SK-N-SH (cell line): ENCODE data around the gene CD6. TPM values are rescaled to one million over a fixed set of nuclear protein-coding genes. Genes with fewer than 3 reads are reported as not detected.

Experiments
- CTCF ChIA-PET: fragments of 300-600, 350-600 bp; formaldehyde crosslinking; extraction: SDS; loops from one replicate; lab custom pipeline; 2021; lab: Yijun Ruan, JAX
- POLR2A ChIA-PET: fragments of 350-600 bp; sonication (Branson Sonifier 250); formaldehyde crosslinking; extraction: SDS; loops from one replicate; lab custom pipeline; 2020; ENCODE audit warnings: antibody characterized with exemption, inconsistent platforms; lab: Yijun Ruan, JAX
- DNase-seq: peaks from one replicate; pipeline ENCODE4 v3.0.0; 2012
- H2AFZ ChIP-seq: fragments of 200-600 bp; sonication (generic); 2 replicates; pipeline ENCODE4 v1.8.1; 2016; ENCODE audit warnings: antibody characterized with exemption, mild to moderate bottlenecking, low read depth
- H3F3A ChIP-seq: fragments of 200-600 bp; sonication (generic); replicated peaks from 2 replicates; pipeline ENCODE3; 2016; ENCODE audit warnings: antibody characterized with exemption, mild to moderate bottlenecking; ENCODE audit not compliant: insufficient read depth
- H3K27ac ChIP-seq, 2 experiments: fragments of 200-500 bp in 1 of 2; fragments of 200-600 bp in 1 of 2; sonication (Bioruptor generic) in 1 of 2; sonication (generic), shearing (Covaris generic) in 1 of 2; 2 replicates each; pipeline versions ENCODE4 v1.5.1 to v1.6.1; 2014 to 2016; ENCODE audit warnings: low read depth in 2 of 2, inconsistent platforms in 1 of 2, low read length in 1 of 2, mild to moderate bottlenecking in 1 of 2, mixed read lengths in 1 of 2
- H3K27me3 ChIP-seq: fragments of 200-600 bp; sonication (generic), shearing (Covaris generic); 2 replicates; pipeline ENCODE4 v1.6.1; 2016; ENCODE audit warnings: mixed run types; ENCODE audit not compliant: insufficient read depth
- H3K36me3 ChIP-seq, 2 experiments: fragments of 200-500 bp in 1 of 2; fragments of 200-600 bp in 1 of 2; sonication (Bioruptor generic) in 1 of 2; sonication (generic) in 1 of 2; replicated peaks in 1 of 2; 2 replicates each; pipeline versions ENCODE3 to v1.5.1; 2014 to 2016; ENCODE audit warnings: low read length in 1 of 2, mild to moderate bottlenecking in 1 of 2; ENCODE audit not compliant: insufficient read depth in 2 of 2, control insufficient read depth in 1 of 2
- H3K4me1 ChIP-seq, 2 experiments: fragments of 200-500 bp in 1 of 2; fragments of 200-600 bp in 1 of 2; sonication (Bioruptor generic) in 1 of 2; sonication (generic), shearing (Covaris generic) in 1 of 2; 2 replicates each; pipeline versions ENCODE4 v1.5.1 to v1.6.1; 2014 to 2016; ENCODE audit warnings: low read depth in 1 of 2, low read length in 1 of 2, mixed run types in 1 of 2; ENCODE audit not compliant: insufficient read depth in 2 of 2, control insufficient read depth in 1 of 2
- H3K4me2 ChIP-seq: fragments of 200-600 bp; sonication (generic), shearing (Covaris generic); 2 replicates; pipeline ENCODE4 v1.6.1; 2017; ENCODE audit warnings: mixed run types
- H3K4me3 ChIP-seq, 2 experiments: fragments of 200-500 bp in 1 of 2; fragments of 200-600 bp in 1 of 2; sonication (Bioruptor generic) in 1 of 2; sonication (generic), shearing (Covaris generic) in 1 of 2; 2 replicates each; pipeline versions ENCODE4 v1.5.1 to v1.8.1; 2014 to 2016; ENCODE audit warnings: low read depth in 2 of 2, inconsistent platforms in 1 of 2, low read length in 1 of 2, mild to moderate bottlenecking in 1 of 2, mixed read lengths in 1 of 2, moderate library complexity in 1 of 2
- H3K79me2 ChIP-seq: fragments of 200-600 bp; sonication (generic); 2 replicates; pipeline ENCODE4 v1.8.1; 2017; ENCODE audit warnings: mild to moderate bottlenecking; ENCODE audit not compliant: insufficient read depth
- H3K9ac ChIP-seq: fragments of 200-600 bp; sonication (generic); 2 replicates; pipeline ENCODE4 v1.6.1; 2017; ENCODE audit warnings: mixed run types
- H3K9me2 ChIP-seq: fragments of 200-600 bp; sonication (generic); 2 replicates; pipeline ENCODE4 v1.6.1; 2017; ENCODE audit warnings: mixed run types
- H3K9me3 ChIP-seq: fragments of 200-600 bp; sonication (generic); 2 replicates; pipeline ENCODE4 v1.6.1; 2017; ENCODE audit warnings: mixed run types, mild to moderate bottlenecking, moderate library complexity
- H4K20me1 ChIP-seq: fragments of 200-600 bp; sonication (generic); 2 replicates; pipeline ENCODE4 v1.6.1; 2017; ENCODE audit warnings: mild to moderate bottlenecking, mixed run types; ENCODE audit not compliant: insufficient read depth
- CHD2 ChIP-seq: fragments of 150-350 bp; IDR thresholded peaks from 2 replicates; pipeline ENCODE4 v1.6.1; 2018; ENCODE audit warnings: low read length; ENCODE audit not compliant: partially characterized antibody
- ELF1 ChIP-seq: IDR thresholded peaks from 2 replicates; pipeline ENCODE4 v1.4.0; 2012
- GABPA ChIP-seq: IDR thresholded peaks from 2 replicates; pipeline ENCODE4 v1.4.0; 2012; ENCODE audit warnings: low read depth, mild to moderate bottlenecking
- GATA2 ChIP-seq: sonication (generic); formaldehyde crosslinking; IDR thresholded peaks from 2 replicates; pipeline ENCODE4 v1.5.0; 2020; ENCODE audit warnings: mild to moderate bottlenecking, missing genetic modification reagents
- JUND ChIP-seq: IDR thresholded peaks from 2 replicates; pipeline ENCODE4 v1.4.0; 2012
- MXI1 ChIP-seq: IDR thresholded peaks from 2 replicates; pipeline ENCODE4 v1.6.1; 2012; ENCODE audit warnings: mild to moderate bottlenecking, low read depth, low read length, improper control_type of control experiment
- NFIC ChIP-seq: IDR thresholded peaks from 2 replicates; pipeline ENCODE4 v1.4.0; 2012; ENCODE audit warnings: borderline replicate concordance
- RAD21 ChIP-seq: IDR thresholded peaks from 2 replicates; pipeline ENCODE4 v1.6.1; 2012; ENCODE audit warnings: mild to moderate bottlenecking, low read length
- RCOR1 ChIP-seq: fragments of 150-350 bp; IDR thresholded peaks from 2 replicates; pipeline ENCODE4 v1.6.1; 2017; ENCODE audit warnings: antibody characterized with exemption, low read length
- SIN3A ChIP-seq: IDR thresholded peaks from 2 replicates; pipeline ENCODE4 v1.6.1; 2012; ENCODE audit warnings: low read depth, mild to moderate bottlenecking, low read length, moderate library complexity, borderline replicate concordance
- SMC3 ChIP-seq: IDR thresholded peaks from 2 replicates; pipeline ENCODE4 v1.6.1; 2012; ENCODE audit warnings: low read depth, low read length, improper control_type of control experiment
- TCF12 ChIP-seq: IDR thresholded peaks from 2 replicates; pipeline ENCODE4 v1.4.0; 2012
- YY1 ChIP-seq: IDR thresholded peaks from 2 replicates; pipeline ENCODE4 v1.4.0; 2012; ENCODE audit warnings: low read depth, mild to moderate bottlenecking
- WGBS: methylation state at CpG from one replicate; pipeline ENCODE4 v1.1.6; 2017; ENCODE audit warnings: low lambda C conversion rate; 5-methylcytosine and 5-hydroxymethylcytosine counted together
- polyA plus RNA-seq, 3 experiments: library from polyadenylated mRNA; depleted of rRNA; stranded (reverse); fragments of >200 nt; gene quantifications; 2 replicates each; pipeline ENCODE4 v1.2.3, GENCODE V29; 2012
- TF ChIP-seq, protein P1 (sequence below): fragments of 150-350 bp; IDR thresholded peaks from 2 replicates; pipeline ENCODE4 v1.6.1; 2016; ENCODE audit warnings: mild to moderate bottlenecking, low read depth, low read length
- TF ChIP-seq, protein P2 (sequence below): fragments of 200-600 bp; sonication (generic); IDR thresholded peaks from 2 replicates; pipeline ENCODE4 v1.6.1; 2017; ENCODE audit warnings: antibody characterized with exemption, mild to moderate bottlenecking, moderate library complexity
- TF ChIP-seq, protein P3 (sequence below): fragments of 150-350 bp; IDR thresholded peaks from 2 replicates; pipeline ENCODE4 v1.6.1; 2017; ENCODE audit warnings: antibody characterized with exemption, low read length, low read depth, borderline replicate concordance

CD6 gene
- polyA plus RNA-seq, 1 of the 3 experiments (the other 2 are of a cell fraction): not detected

DNA sequence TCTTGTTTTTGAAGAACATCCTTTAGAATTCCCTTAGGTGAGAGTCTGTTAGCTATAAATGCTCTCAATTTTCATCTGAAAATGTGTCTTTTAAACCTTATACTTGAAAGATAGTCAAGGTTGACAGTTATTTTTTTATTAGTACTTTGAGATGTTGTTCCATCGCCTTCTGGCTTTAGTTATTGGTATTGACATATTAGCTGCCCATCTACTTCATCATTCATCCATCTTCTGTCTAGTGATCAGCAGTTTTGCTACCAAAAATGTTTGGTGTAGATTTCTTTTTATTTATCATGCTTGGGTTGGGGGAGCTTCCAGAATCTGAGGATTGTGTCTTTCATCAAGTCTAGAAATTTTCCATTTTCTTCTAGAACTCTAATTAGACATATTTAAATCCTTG lies 3.3 kb upstream of the CD6 start:
- no peak for DNase-seq
- Histone ChIP-seq H3F3A (no peaks in the 10 kb centered on the region), H3K4me3 (no peak overlapping the region), H3K9me3 (no peaks in the 10 kb centered on the region), H3K4me1 (no peaks in the 10 kb centered on the region), H3K27me3 (peaks cover 4% of the 10 kb centered on the region; the same call in 1 of the 2 replicates), H3K4me2 (no peak overlapping the region), H4K20me1 (no peaks in the 10 kb centered on the region), H2AFZ (no peak overlapping the region), H3K9ac (no peak overlapping the region), H3K36me3 (no peaks in the 10 kb centered on the region), H3K9me2 (no peaks in the 10 kb centered on the region), H3K27ac (no peak overlapping the region), H3K79me2 (no peaks in the 10 kb centered on the region)
- 12% methylated on average over 1 of the region's 1 CpG for WGBS
- POLR2A ChIA-PET: no interaction called here
- TF ChIP-seq MXI1: no peak
- CTCF ChIA-PET: interaction anchor here (2.2 to 5.1 kb wide), 2 partner anchors 13 to 219 kb away, joined by 8 to 29 read pairs; no protein-coding TSS in a partner anchor

DNA sequence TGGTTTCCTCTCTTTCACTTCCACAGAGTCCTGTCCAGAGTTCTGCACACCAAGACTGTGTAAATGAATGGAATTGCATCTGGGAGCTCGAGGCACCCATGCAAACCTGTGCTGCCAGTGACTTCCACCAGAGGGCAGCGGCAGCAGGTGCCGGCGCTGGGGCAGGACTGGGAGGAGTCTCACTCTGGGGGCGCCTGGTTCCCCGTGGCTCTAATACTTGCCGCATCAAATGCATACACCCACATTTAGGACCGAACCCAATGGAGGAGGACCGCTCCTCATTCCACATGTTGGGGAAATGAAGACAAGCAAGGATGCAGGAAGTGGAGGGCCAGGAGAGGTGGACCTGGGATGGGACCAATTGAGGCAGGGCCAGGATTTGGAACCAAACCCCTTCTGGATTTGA lies 1.1 kb upstream of the CD6 start:
- H3K79me2 ChIP-seq: no peaks in the 10 kb centered on the region
- 18% methylated on average over 8 of the region's 9 CpGs for WGBS
- peaks cover 0 to 2% of the 10 kb centered on the region in 2 experiments; a peak in 1 of 4 replicates for H3K4me1 ChIP-seq
- H3K9me3 ChIP-seq: no peaks in the 10 kb centered on the region
- TF ChIP-seq, protein P1, sequence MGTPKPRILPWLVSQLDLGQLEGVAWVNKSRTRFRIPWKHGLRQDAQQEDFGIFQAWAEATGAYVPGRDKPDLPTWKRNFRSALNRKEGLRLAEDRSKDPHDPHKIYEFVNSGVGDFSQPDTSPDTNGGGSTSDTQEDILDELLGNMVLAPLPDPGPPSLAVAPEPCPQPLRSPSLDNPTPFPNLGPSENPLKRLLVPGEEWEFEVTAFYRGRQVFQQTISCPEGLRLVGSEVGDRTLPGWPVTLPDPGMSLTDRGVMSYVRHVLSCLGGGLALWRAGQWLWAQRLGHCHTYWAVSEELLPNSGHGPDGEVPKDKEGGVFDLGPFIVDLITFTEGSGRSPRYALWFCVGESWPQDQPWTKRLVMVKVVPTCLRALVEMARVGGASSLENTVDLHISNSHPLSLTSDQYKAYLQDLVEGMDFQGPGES: no peak
- TF ChIP-seq, protein P2, sequence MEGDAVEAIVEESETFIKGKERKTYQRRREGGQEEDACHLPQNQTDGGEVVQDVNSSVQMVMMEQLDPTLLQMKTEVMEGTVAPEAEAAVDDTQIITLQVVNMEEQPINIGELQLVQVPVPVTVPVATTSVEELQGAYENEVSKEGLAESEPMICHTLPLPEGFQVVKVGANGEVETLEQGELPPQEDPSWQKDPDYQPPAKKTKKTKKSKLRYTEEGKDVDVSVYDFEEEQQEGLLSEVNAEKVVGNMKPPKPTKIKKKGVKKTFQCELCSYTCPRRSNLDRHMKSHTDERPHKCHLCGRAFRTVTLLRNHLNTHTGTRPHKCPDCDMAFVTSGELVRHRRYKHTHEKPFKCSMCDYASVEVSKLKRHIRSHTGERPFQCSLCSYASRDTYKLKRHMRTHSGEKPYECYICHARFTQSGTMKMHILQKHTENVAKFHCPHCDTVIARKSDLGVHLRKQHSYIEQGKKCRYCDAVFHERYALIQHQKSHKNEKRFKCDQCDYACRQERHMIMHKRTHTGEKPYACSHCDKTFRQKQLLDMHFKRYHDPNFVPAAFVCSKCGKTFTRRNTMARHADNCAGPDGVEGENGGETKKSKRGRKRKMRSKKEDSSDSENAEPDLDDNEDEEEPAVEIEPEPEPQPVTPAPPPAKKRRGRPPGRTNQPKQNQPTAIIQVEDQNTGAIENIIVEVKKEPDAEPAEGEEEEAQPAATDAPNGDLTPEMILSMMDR: peak; percentile 69
- TF ChIP-seq RAD21 (peak; percentile 70), CHD2 (no peak), SMC3 (peak; percentile 87)
- H3K27ac ChIP-seq: no peak overlapping the region
- no peak overlapping the region for H3K4me3 ChIP-seq
- H3F3A ChIP-seq: no peaks in the 10 kb centered on the region
- H2AFZ ChIP-seq: no peak overlapping the region
- H3K4me2 ChIP-seq: no peak overlapping the region
- DNase-seq: peak; percentile 73
- peaks cover 4% of the 10 kb centered on the region; the same call in 1 of the 2 replicates for H3K27me3 ChIP-seq
- H3K9me2 ChIP-seq: no peaks in the 10 kb centered on the region
- ChIA-PET POLR2A (no interaction called here), CTCF (interaction anchor here (0.6 to 5.1 kb wide), 18 partner anchors 9 to 281 kb away, joined by 3 to 29 read pairs (median 4); no protein-coding TSS in a partner anchor)
- no peaks in the 10 kb centered on the region for H4K20me1 ChIP-seq
- no peaks in the 10 kb centered on the region for H3K36me3 ChIP-seq
- H3K9ac ChIP-seq: no peak overlapping the region

DNA sequence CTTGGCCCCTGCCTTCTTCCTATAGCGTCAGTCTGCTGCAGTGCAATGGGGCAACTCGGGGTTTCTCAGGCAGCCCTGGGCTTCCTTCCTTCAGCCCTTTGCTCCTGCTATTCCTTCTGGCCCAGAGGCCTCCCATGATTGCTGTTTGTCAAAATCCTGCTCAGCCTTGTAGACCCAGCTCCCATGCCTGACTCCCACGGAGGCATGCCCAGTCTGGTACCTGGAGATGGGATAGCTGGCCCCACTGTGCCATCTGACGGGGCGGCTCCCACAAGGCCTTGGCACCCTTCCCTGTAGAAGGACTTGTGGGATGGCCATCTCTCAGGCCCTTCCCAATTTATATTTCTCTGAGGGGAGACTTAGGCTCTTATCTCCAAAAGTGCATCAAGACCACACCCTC lies 590 bp upstream of the CD6 start:
- Histone ChIP-seq H3K27me3 (peaks cover 4% of the 10 kb centered on the region; the same call in 1 of the 2 replicates), H3K36me3 (no peaks in the 10 kb centered on the region), H3K9me3 (no peaks in the 10 kb centered on the region), H4K20me1 (no peaks in the 10 kb centered on the region), H3K79me2 (no peaks in the 10 kb centered on the region), H2AFZ (no peak overlapping the region), H3K4me1 (peaks cover 0 to 2% of the 10 kb centered on the region in 2 experiments; a peak in 1 of 4 replicates), H3K4me3 (no peak overlapping the region), H3K9me2 (no peaks in the 10 kb centered on the region), H3K27ac (no peak overlapping the region), H3F3A (no peaks in the 10 kb centered on the region), H3K9ac (no peak overlapping the region), H3K4me2 (no peak overlapping the region)
- CTCF ChIA-PET: interaction anchor here (0.7 to 5.1 kb wide), 10 partner anchors 9 to 151 kb away, joined by 3 to 29 read pairs (median 4); no protein-coding TSS in a partner anchor
- WGBS: 30% methylated on average over 5 of the region's 5 CpGs
- DNase-seq: no peak
- POLR2A ChIA-PET: no interaction called here
- no peak for TF ChIP-seq NFIC
- TF ChIP-seq GATA2 (CRISPR knock-in tag): no peak
- TF ChIP-seq GABPA: no peak
- TF ChIP-seq, protein P3, sequence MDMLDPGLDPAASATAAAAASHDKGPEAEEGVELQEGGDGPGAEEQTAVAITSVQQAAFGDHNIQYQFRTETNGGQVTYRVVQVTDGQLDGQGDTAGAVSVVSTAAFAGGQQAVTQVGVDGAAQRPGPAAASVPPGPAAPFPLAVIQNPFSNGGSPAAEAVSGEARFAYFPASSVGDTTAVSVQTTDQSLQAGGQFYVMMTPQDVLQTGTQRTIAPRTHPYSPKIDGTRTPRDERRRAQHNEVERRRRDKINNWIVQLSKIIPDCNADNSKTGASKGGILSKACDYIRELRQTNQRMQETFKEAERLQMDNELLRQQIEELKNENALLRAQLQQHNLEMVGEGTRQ: no peak
- no peak for TF ChIP-seq ELF1
- no peak for TF ChIP-seq TCF12
- TF ChIP-seq RAD21: no peak
- TF ChIP-seq RCOR1: no peak
- TF ChIP-seq YY1: no peak
- TF ChIP-seq SIN3A: no peak
- TF ChIP-seq, protein P2: no peak
- TF ChIP-seq JUND: no peak
